Liver (tissue), 9 donors: ENCODE data around the gene ENOPH1. TPM values are rescaled to one million over a fixed set of nuclear protein-coding genes. Genes with fewer than 3 reads are reported as not detected.
A peak's percentile ranks its signal among the peaks of the same experiment; 100 is the strongest.
"Not testable (repeated sequence)": the region's sequence is repeated elsewhere in the genome, so short reads cannot be mapped to it uniquely, and the experiment has no call there.

Experiments
- DNase-seq: peaks from one replicate; pipeline ENCODE4 v3.0.0-alpha.2; 2017; ENCODE audit warnings: low spot score
- H3K27ac ChIP-seq, 2 donors: one replicate each; pipeline ENCODE4 v1.7.0; 2013; ENCODE audit warnings: inconsistent platforms in 2 of 2, low read length in 2 of 2, control low read depth in 1 of 2, low read depth in 1 of 2, mild to moderate bottlenecking in 1 of 2
- H3K27me3 ChIP-seq, 4 donors: one replicate each; pipeline versions ENCODE4 v1.6.1 to v1.7.0; 2013; ENCODE audit warnings: low read length in 3 of 4, inconsistent platforms in 1 of 4, mild to moderate bottlenecking in 1 of 4, moderate library complexity in 1 of 4; ENCODE audit not compliant: control insufficient read depth in 4 of 4, insufficient read depth in 4 of 4
- H3K36me3 ChIP-seq, 4 donors: one replicate each; pipeline versions ENCODE4 v1.6.1 to v1.7.0; 2013; ENCODE audit warnings: low read length in 3 of 4, mild to moderate bottlenecking in 3 of 4, low read depth in 1 of 4, moderate library complexity in 1 of 4; ENCODE audit not compliant: control insufficient read depth in 4 of 4, insufficient read depth in 3 of 4
- H3K4me1 ChIP-seq, 4 donors: one replicate each; pipeline versions ENCODE4 v1.6.1 to v1.7.0; 2013; ENCODE audit warnings: low read length in 3 of 4, mild to moderate bottlenecking in 3 of 4, moderate library complexity in 1 of 4; ENCODE audit not compliant: control insufficient read depth in 4 of 4, insufficient read depth in 4 of 4
- H3K4me3 ChIP-seq, 3 donors: one replicate each; pipeline versions ENCODE4 v1.6.1 to v1.7.0; 2013; ENCODE audit warnings: low read length in 3 of 3, control low read depth in 1 of 3, low read depth in 1 of 3, mild to moderate bottlenecking in 1 of 3
- H3K9ac ChIP-seq, 2 donors: one replicate each; pipeline ENCODE4 v1.7.0; 2013; ENCODE audit warnings: low read length in 2 of 2, mild to moderate bottlenecking in 2 of 2, moderate library complexity in 2 of 2, control low read depth in 1 of 2, low read depth in 1 of 2
- H3K9me3 ChIP-seq, 4 donors: one replicate each; pipeline versions ENCODE4 v1.6.1 to v1.7.0; 2013; ENCODE audit warnings: low read length in 3 of 4; ENCODE audit not compliant: control insufficient read depth in 4 of 4
- CTCF ChIP-seq: fragments of 150-350 bp; IDR thresholded peaks from 2 replicates; pipeline ENCODE4 v1.5.1; 2017; ENCODE audit warnings: improper control_type of control experiment, low read depth, low read length; ENCODE audit not compliant: missing input control
- EGR1 ChIP-seq, 2 donors: IDR thresholded peaks; 2 replicates each; pipeline ENCODE4 v1.6.1; 2016 to 2018; ENCODE audit warnings: antibody characterized with exemption in 2 of 2, low read depth in 2 of 2
- FOXA1 ChIP-seq: IDR thresholded peaks from 2 replicates; pipeline ENCODE4 v1.6.1; 2016; ENCODE audit warnings: antibody characterized with exemption
- GABPA ChIP-seq, 2 donors: IDR thresholded peaks in 1 of 2; conservative IDR thresholded peaks in 1 of 2; 2 replicates each; pipeline ENCODE4 v1.6.1; 2016; ENCODE audit warnings: antibody characterized with exemption in 2 of 2, mild to moderate bottlenecking in 1 of 2, moderate library complexity in 1 of 2
- HNF4A ChIP-seq, 2 donors: conservative IDR thresholded peaks; 2 replicates each; pipeline ENCODE4 v1.6.1; 2016; ENCODE audit warnings: antibody characterized with exemption in 2 of 2, mild to moderate bottlenecking in 2 of 2
- HNF4G ChIP-seq: IDR thresholded peaks from 2 replicates; pipeline ENCODE4 v1.6.1; 2016; ENCODE audit warnings: antibody characterized with exemption
- JUND ChIP-seq, 2 donors: IDR thresholded peaks; 2 replicates each; pipeline ENCODE4 v1.6.1; 2016; ENCODE audit warnings: antibody characterized with exemption in 2 of 2
- NR2F2 ChIP-seq: IDR thresholded peaks from 2 replicates; pipeline ENCODE4 v1.6.1; 2016; ENCODE audit warnings: antibody characterized with exemption
- RAD21 ChIP-seq, 2 donors: IDR thresholded peaks; 2 replicates each; pipeline ENCODE4 v1.6.1; 2016; ENCODE audit warnings: antibody characterized with exemption in 2 of 2, mild to moderate bottlenecking in 2 of 2
- REST ChIP-seq: IDR thresholded peaks from 2 replicates; pipeline ENCODE4 v1.6.1; 2016; ENCODE audit warnings: antibody characterized with exemption, mild to moderate bottlenecking
- TAF1 ChIP-seq: conservative IDR thresholded peaks from 2 replicates; pipeline ENCODE4 v1.6.1; 2016; ENCODE audit warnings: antibody characterized with exemption, mild to moderate bottlenecking
- YY1 ChIP-seq: IDR thresholded peaks from 2 replicates; pipeline ENCODE4 v1.6.1; 2016; ENCODE audit warnings: antibody characterized with exemption, mild to moderate bottlenecking
- WGBS: extraction: QIAGEN DNeasy Blood & Tissue Kit; methylation state at CpG from one replicate; pipeline ENCODE4 v1.1.7; 2013; 5-methylcytosine and 5-hydroxymethylcytosine counted together
- polyA plus RNA-seq, 2 donors: library from polyadenylated mRNA; stranded (reverse) in 1 of 2; unstranded in 1 of 2; fragments of 200-250 nt in 1 of 2; fragments of >200 nt in 1 of 2; fragmentation: Nextera tagmentation in 1 of 2; extraction: Ambion mirVana in 1 of 2; gene quantifications; one replicate each; pipeline versions ENCODE4 v1.2.1 to v1.2.3, GENCODE V29; 2013 to 2015
- total RNA-seq, 2 donors: library from RNA; depleted of rRNA; stranded (reverse); fragments of >200 nt; gene quantifications; one replicate each; pipeline ENCODE4 v1.2.3, GENCODE V29; 2014
- TF ChIP-seq, protein P1 (sequence below): IDR thresholded peaks from 2 replicates; pipeline ENCODE4 v1.6.1; 2016; ENCODE audit warnings: antibody characterized with exemption
- donor health status: healthy.
- donor health status: healthy.
- donor health status: healthy.
- donor health status: healthy.
- donor health status: healthy.

ENOPH1 gene
- total and polyA plus RNA-seq, 4 donors, result 12.1 to 20.0 (median 12.8) TPM

- DNase-seq, result no peak
- no peaks in the 10 kb centered on the region for H3K9me3 ChIP-seq
- no peak overlapping the region for H3K27ac ChIP-seq
- 68% methylated on average over 1 of the region's 1 CpG for WGBS
- H3K4me3 ChIP-seq, result no peak overlapping the region
- H3K27me3 ChIP-seq, result no peaks in the 10 kb centered on the region
- TF ChIP-seq HNF4A (conservative IDR thresholded peaks at IDR 0.05), result peak in 1 of 2 donors; percentile 11
- no peak for TF ChIP-seq HNF4G
- peak in 1 of 2 donors; percentile 22 for TF ChIP-seq RAD21 (IDR thresholded peaks at IDR 0.05)
- peaks cover 0 to 1% (median 0%) of the 10 kb centered on the region in 4 donors for H3K4me1 ChIP-seq
- H3K36me3 ChIP-seq, result no peaks in the 10 kb centered on the region
- no peak overlapping the region for H3K9ac ChIP-seq
These were observed 42.0 kb upstream of the ENOPH1 start for GRCh38 chr4:82388405-82388804.

DNA sequence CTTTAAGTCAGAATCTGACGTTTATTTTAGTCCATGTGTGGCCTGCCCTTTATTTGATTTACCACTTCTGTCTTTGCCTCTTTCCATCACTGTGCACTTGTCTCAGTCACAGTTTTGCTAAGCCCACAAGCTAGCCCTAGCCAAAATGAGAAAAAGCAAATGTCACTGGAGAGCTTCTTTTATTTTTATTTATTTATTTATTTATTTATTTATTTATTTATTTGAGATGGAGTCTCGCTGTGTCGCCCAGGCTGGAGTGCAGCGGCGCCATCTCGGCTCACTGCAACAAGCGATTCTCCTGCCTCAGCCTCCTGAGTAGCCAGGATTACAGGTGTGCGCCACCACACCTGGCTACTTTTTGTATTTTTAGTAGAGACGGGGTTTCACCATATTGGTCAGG is 40.3 kb upstream of the ENOPH1 start:
- not testable (repeated sequence) for H3K36me3 ChIP-seq, H3K4me1 ChIP-seq, H3K27me3 ChIP-seq, DNase-seq, H3K9me3 ChIP-seq, H3K4me3 ChIP-seq, H3K9ac ChIP-seq, H3K27ac ChIP-seq
- 93% methylated on average over 9 of the region's 9 CpGs for WGBS

GRCh38 chr4:82394896-82395295 is 35.5 kb upstream of the ENOPH1 start:
- no peaks in the 10 kb centered on the region for H3K9me3 ChIP-seq
- no peaks in the 10 kb centered on the region for H3K36me3 ChIP-seq
- TF ChIP-seq, protein P1, sequence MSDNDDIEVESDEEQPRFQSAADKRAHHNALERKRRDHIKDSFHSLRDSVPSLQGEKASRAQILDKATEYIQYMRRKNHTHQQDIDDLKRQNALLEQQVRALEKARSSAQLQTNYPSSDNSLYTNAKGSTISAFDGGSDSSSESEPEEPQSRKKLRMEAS, result no peak
- no peak for TF ChIP-seq GABPA (IDR thresholded peaks at IDR 0.05 in 1 of 2, conservative IDR thresholded peaks at IDR 0.05 in 1 of 2)
- TF ChIP-seq JUND (IDR thresholded peaks at IDR 0.05), result no peak
- no peak for TF ChIP-seq CTCF
- TF ChIP-seq TAF1, result no peak
- no peak for TF ChIP-seq NR2F2
- H3K27me3 ChIP-seq, result no peaks in the 10 kb centered on the region
- no peak for DNase-seq
- no peaks in the 10 kb centered on the region for H3K4me1 ChIP-seq
- no peak overlapping the region for H3K4me3 ChIP-seq
- WGBS, result 91% methylated on average over 3 of the region's 3 CpGs
- no peak overlapping the region for H3K27ac ChIP-seq
- H3K9ac ChIP-seq, result no peak overlapping the region

DNA sequence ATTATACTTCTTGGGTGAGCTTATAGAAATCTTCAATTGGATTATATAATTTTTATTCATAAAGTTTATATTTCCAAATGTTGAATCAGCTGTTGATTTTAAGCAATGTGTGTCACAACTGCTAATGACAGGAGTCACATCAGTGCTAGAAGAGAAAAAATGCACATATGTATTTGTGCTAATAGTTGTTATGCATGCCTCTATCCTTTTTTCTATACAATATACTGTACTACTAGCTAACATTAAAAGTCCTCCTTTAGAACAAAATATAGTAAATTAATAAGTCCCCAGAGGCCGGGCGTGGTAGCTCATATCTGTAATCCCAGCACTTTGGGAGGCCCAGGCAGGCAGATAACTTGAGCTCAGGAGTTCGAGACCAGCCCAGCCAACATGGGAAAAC is 32.9 kb upstream of the ENOPH1 start:
- H3K27ac ChIP-seq, result no peak overlapping the region
- DNase-seq, result no peak
- no peaks in the 10 kb centered on the region for H3K4me1 ChIP-seq
- H3K36me3 ChIP-seq, result no peaks in the 10 kb centered on the region
- WGBS, result 94% methylated on average over 3 of the region's 3 CpGs
- no peak overlapping the region for H3K9ac ChIP-seq
- TF ChIP-seq NR2F2, result no peak
- no peak for TF ChIP-seq YY1
- TF ChIP-seq REST, result no peak
- no peak for TF ChIP-seq FOXA1
- no peak for TF ChIP-seq EGR1 (IDR thresholded peaks at IDR 0.05; ENCODE audit: low read depth in 2 of 2)
- no peak for TF ChIP-seq HNF4G
- H3K27me3 ChIP-seq, result no peaks in the 10 kb centered on the region
- no peaks in the 10 kb centered on the region for H3K9me3 ChIP-seq
- no peak overlapping the region for H3K4me3 ChIP-seq
